GM21526 (cell line): Measurements from ENCODE around the gene LRBA.
"Not testable (repeated sequence)": the region's sequence is repeated elsewhere in the genome, so short reads cannot be mapped to it uniquely, and the experiment has no call there.

Experiments
- ATAC-seq: cut with Tn5 transposase; IDR thresholded peaks from one replicate; pipeline ENCODE4 v1.9.1; 2021; ENCODE audit warnings: moderate library complexity; ENCODE audit not compliant: unreplicated experiment, low FRiP score

The LRBA gene

GRCh38 chr4:150948710-150949109 lies 66.4 kb downstream of the LRBA start:
- no peak for ATAC-seq

GRCh38 chr4:150948074-150948473 lies 67.0 kb downstream of the LRBA start:
- no peak for ATAC-seq

- ATAC-seq = no peak
Observed at GRCh38 chr4:150944660-150945059, 70.4 kb downstream of the LRBA start.

- no peak for ATAC-seq
Observed at GRCh38 chr4:150943818-150944217, 71.3 kb downstream of the LRBA start.

- no peak for ATAC-seq
Observed at GRCh38 chr4:150943126-150943525, 72.0 kb downstream of the LRBA start.

GRCh38 chr4:150942539-150942938 lies 72.5 kb downstream of the LRBA start:
- no peak for ATAC-seq

- ATAC-seq = no peak
Observed at GRCh38 chr4:150940123-150940522, 75.0 kb downstream of the LRBA start.

GRCh38 chr4:150939530-150939929 lies 75.6 kb downstream of the LRBA start:
- no peak for ATAC-seq

- no peak for ATAC-seq
Observed at GRCh38 chr4:150938873-150939499, 76.1 kb downstream of the LRBA start.

GRCh38 chr4:150938417-150938816 lies 76.7 kb downstream of the LRBA start:
- ATAC-seq = no peak

- ATAC-seq = no peak
Observed at GRCh38 chr4:150934022-150934421, 81.1 kb downstream of the LRBA start.

- ATAC-seq = no peak
Observed at GRCh38 chr4:150931796-150932195, 83.3 kb downstream of the LRBA start.

GRCh38 chr4:150931005-150931404 lies 84.1 kb downstream of the LRBA start:
- no peak for ATAC-seq

- no peak for ATAC-seq
Observed at GRCh38 chr4:150923945-150924344, 91.1 kb downstream of the LRBA start.

GRCh38 chr4:150921486-150921885 lies 93.6 kb downstream of the LRBA start:
- not testable (repeated sequence) for ATAC-seq

- not testable (repeated sequence) for ATAC-seq
Observed at GRCh38 chr4:150918562-150918961, 96.5 kb downstream of the LRBA start.

- ATAC-seq = no peak
Observed at GRCh38 chr4:150911326-150911725, 103.8 kb downstream of the LRBA start.

- no peak for ATAC-seq
Observed at GRCh38 chr4:150909116-150909515, 106.0 kb downstream of the LRBA start.

GRCh38 chr4:150906987-150907633 lies 108.0 kb downstream of the LRBA start:
- ATAC-seq = no peak

GRCh38 chr4:150904671-150905070 lies 110.4 kb downstream of the LRBA start:
- no peak for ATAC-seq

GRCh38 chr4:150903603-150904002 lies 111.5 kb downstream of the LRBA start:
- ATAC-seq = no peak

GRCh38 chr4:150896497-150896896 lies 118.6 kb downstream of the LRBA start:
- ATAC-seq = no peak
